Measurements from ENCODE around the gene USP32.

Gene USP32

DNA sequence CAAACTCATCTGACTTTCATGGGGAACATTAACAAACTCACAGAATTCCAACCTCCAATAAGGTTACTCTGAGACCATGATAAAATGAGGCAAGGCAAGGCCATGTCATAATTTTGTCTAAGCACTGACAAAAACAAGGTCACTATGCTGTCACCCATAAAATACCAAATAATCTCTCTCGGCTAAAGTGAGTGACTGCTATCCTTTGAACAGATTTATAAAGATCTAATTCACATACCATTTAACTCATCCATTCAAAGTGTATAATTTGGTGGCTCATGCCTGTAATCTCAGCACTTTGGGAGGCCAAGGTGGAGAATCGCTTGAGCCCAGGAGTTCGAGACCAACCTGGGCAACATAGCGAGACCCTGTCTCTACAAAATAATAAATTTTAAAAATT lies 262.8 kb downstream of the USP32 start (continued):
- TF ChIP-seq, protein P1, sequence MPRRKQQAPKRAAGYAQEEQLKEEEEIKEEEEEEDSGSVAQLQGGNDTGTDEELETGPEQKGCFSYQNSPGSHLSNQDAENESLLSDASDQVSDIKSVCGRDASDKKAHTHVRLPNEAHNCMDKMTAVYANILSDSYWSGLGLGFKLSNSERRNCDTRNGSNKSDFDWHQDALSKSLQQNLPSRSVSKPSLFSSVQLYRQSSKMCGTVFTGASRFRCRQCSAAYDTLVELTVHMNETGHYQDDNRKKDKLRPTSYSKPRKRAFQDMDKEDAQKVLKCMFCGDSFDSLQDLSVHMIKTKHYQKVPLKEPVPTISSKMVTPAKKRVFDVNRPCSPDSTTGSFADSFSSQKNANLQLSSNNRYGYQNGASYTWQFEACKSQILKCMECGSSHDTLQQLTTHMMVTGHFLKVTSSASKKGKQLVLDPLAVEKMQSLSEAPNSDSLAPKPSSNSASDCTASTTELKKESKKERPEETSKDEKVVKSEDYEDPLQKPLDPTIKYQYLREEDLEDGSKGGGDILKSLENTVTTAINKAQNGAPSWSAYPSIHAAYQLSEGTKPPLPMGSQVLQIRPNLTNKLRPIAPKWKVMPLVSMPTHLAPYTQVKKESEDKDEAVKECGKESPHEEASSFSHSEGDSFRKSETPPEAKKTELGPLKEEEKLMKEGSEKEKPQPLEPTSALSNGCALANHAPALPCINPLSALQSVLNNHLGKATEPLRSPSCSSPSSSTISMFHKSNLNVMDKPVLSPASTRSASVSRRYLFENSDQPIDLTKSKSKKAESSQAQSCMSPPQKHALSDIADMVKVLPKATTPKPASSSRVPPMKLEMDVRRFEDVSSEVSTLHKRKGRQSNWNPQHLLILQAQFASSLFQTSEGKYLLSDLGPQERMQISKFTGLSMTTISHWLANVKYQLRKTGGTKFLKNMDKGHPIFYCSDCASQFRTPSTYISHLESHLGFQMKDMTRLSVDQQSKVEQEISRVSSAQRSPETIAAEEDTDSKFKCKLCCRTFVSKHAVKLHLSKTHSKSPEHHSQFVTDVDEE (CRISPR knock-in tag; IDR thresholded peaks at IDR 0.05): no peak
